GM19455 (cell line): ENCODE data around the gene TFAP2A.
A peak's percentile ranks its signal among the peaks of the same experiment; 100 is the strongest.

Experiments
- ATAC-seq: cut with Tn5 transposase; IDR thresholded peaks from one replicate; pipeline ENCODE4 v1.9.1; 2021; ENCODE audit not compliant: unreplicated experiment

The TFAP2A gene

DNA sequence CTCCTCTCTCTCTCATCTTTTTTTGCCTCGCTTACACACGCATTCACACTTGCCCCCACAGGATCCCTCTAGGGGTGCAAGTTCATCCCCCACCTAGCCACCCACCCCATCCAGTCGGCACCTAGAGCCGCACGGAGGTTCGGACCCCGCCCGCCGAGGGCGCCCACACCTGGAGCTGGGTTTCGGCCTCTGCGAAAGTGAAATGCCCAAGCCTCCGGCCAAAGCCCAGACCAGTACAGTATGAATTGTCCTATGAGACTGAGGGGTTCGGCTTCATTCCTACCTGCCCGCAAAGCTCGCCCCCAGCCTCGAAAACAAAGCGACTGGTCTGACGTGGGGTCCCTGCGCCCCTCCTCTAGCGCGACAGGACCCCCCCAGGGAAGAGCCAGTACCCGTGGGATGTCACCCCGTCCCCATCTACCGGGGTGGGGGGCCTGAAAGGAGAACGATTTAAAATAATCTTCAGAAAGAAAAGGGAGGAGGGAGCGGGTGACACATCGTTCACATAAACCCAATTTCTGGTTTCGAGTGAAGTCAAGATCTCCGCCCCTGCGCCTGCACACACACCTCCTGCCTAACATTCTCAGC lies 1.5 kb downstream of the TFAP2A start:
- no peak for ATAC-seq

DNA sequence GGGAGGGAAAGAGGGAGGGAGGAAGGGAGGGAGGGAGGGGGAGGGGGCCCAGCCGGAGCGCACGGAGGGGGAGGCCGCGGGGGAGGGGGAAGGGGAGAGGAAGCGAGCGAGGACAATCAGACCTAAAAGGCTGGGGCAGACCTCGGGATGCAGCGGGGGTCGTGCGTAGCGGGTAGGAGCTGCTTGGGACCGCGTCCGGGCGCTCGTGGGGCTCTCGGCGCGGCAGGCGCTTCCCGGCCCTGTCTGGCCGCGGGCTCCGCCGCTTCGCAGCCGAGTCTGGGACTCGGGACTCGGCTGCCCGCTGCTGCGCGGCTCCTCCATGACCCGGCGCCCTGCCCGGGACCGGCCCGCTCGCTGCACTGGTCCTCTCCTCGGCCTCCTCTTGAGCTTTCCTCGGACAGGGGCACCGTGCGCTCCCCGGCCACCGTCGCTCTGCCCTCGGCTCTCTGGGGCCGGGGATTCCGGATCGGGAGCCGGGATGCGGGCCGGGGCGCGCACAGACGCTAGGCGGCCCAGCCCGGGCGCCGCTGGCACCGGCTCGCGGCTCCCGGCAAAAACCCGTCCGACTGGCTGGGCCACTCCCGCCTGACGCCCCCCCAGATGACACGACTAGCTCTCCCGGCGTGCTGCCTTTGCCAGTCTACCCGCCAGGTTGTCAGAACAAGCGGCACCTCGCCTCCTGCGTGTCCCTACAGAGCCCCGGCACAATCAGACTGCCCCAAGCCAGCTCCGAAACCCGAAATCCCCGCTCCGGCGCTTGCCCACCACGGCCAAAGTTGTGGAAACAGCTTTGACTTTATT lies 2.2 kb downstream of the TFAP2A start:
- ATAC-seq: no peak

DNA sequence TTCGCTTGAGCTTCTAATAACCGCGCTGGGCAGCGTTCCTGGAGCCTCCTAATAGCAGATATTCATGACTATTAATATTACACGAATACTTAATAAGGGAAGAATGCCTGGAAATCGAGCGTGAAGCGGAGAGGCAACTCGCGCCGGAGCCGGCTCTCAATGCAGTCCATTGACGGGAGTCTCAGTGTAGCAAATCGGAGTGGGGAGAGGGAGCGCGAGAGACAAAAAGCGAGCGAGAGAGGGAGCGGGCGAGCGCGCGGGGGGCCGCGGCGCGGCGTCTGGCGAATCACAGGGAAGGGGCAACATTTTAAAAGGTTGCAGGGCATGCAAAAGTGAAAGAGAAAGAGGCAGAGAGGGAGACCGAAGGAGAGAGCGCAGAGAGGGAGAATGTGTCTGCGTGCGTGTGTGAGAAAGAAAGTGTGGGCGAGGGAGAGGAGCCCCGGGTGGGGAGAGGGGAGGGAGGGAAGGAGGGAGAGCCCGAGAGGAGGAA lies 2.9 kb downstream of the TFAP2A start:
- no peak for ATAC-seq

DNA sequence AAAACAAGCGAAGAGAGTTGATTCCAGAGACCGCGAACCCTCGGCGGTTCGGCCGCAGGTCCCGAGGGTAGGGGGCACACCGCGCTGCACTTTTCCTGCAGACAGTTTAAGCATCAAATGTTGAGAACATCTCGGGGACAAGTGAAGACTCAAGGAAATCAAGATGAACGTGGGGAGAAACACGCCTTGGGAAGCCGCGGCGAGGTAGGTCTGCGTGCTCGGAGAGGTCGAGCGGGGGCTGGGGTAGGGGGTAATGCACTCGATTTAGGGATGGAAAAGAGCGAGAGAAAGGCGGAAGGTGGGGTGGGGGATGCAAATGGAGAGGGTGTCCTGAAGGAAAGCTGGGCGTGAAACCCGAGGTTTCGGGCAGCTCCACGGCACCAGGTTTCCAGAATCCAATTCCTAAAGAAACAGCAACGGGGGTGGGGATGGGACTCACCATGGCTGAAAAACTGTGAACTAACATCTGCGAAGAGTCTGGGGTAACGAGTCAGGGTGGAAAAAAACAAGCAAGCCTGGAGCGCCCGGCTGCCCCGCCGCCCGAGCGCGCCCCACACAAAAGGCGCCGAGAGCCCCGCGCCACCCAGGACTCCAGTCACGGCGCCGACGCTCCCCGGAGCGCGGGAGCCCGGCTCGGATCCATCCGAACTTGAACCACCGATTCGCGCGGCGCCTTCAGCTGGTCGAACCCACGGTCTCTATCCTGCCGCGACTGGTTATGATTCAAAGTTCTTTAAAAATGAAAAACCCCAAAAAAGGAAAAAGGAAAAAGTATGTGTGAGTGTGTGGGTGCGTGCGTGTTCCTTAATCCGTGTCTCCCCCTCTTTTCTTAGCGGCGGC lies 3.5 kb downstream of the TFAP2A start:
- ATAC-seq: no peak

DNA sequence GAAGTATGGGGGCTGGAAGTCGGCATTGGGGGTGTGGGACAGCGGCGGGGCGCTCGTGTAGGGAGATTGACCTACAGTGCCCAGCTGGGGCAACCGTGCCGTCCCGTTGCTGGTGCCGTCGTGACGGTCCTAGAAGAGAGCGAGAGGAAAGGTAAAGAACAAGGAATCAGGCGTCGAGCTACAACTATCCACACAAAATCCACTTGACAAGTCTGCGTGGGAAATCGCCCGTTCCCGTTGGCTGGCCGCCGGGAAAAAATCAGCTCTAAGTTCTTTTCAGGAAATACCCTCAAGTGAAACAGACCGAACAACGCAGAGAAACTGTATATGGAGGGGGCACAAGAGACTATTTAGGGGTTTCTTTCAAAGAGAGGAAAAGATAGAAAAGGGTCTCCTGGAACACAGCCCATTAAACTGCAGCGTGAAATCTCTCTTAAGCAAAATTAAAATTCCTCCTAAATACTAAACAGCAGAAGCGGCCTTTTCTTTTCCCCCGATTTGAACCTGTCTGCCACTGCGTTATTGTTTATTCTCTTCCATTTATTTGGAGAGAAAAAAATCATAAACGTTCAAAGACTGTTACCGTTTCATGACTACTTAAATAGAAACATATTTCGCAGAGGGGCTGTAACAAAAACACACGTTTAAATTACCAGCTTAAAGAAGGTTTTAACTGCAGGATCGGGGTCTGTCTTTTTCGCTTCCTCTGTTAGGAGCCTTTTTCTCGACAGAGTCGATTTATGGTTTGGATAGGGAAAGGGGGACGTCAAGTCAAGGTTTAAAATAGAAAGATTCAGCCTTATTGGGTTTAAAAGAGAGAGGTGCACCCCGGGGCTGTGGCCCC lies 4.4 kb downstream of the TFAP2A start:
- no peak for ATAC-seq

DNA sequence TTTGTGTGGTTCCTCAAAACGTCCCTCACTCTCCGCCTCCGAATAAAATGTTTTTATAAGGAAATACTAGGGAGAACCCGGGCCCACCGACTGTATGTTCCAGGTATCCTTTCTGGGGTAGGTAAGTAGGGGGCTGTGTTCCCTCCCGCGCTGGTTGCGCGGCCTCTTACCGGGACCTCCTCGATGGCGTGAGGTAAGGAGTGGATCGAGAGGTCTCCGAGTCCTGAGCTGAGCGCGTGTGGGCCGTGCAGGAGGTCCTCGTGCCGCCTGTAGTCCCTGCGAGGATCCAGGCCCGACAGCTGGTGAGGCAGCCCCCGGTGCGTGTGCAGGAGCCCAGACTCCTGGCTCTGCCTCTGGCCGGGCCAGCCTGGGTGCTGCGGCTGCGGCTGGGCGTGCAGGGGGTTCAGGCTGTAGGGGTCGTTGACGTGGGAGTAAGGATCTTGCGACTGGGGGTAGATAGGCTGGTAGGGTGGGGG lies 5.1 kb downstream of the TFAP2A start:
- no peak for ATAC-seq

DNA sequence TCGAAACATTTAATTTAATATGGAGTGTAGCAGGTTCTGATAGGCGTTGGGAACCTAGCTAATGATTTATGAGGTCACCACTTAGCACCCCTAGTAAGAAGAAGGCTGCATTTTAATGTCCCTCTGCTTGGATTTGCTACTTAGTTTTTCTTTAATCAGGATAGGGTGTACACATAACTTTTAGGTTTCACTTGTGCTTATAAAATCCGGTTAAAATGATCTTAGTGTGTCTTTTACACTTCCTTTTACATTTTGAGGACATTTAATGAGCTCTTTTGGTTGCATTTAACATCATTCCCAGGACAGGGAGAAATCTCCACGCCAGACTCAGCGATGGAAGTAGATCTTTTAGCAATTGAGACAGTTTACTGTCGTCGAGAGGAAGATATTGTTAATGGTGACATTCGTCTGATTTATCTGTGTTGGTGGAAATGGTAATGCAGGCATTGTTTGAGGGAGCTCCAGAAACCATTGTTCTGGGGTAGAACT lies 5.6 kb downstream of the TFAP2A start:
- no peak for ATAC-seq

DNA sequence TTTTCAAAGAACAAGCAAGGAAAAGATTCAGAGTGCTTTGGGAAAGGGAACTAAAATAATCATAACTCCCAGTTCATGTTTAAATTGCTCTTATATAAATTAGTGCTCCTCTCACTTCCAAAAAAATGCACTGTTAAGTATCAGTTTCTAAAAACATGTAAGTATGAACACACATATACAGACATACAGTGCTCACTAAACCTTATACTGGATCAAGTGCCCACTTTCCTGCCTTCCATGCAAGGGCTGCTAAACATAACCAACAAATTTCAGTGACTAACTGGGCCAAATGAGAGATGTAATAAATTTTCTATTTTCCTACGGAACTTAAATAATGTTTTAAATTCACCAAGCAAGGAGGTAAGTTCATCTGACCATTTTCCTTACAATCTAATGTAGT lies 6.4 kb downstream of the TFAP2A start:
- ATAC-seq: no peak

DNA sequence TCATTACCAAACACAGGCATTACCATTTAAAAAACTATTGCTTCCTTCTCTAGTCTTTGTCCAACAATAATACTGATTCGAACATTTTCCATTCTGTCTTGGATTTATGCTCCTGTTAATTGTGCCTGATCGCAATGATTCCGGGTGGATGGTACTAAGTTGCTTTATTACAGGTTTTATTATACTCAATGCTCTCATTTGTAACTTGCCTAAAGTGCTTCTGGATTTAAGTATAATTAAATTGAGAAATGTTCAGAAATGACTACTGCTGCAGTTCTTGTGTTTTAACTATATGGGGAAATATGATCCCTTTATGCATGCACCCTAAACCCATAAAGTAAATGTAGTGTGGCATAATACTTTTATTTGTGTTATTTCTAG lies 7.2 kb downstream of the TFAP2A start:
- no peak for ATAC-seq

DNA sequence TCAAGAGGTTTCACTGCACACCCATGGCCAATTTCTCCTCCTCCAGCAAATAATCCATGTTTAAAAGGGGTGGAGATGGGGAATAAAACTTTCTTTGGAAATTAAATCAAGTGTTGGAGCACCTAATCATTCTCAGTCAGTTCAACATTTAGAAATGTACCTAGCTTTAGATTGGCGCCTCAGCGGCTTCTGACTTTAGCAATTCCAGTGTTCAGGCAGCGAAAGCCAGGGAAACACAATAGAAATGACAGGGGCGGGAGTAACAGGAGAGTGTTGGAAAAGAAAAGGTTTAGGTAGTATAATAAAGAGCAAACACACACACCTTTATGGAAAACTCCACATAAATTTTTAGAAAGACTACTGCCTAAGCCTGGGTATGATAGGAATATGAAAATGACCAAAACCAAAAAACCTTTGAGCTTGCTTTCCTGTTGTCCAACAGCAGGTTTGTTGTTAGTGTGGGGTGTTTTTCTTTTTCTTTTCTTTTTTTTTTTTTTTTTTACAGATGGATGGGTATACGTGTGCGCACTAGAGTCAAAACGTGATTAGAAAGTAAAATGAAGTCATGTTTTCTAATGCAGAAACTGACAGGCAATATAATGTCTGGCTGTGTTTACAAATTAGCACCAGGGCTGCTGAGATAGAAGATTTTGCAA lies 7.7 kb downstream of the TFAP2A start:
- ATAC-seq: no peak

DNA sequence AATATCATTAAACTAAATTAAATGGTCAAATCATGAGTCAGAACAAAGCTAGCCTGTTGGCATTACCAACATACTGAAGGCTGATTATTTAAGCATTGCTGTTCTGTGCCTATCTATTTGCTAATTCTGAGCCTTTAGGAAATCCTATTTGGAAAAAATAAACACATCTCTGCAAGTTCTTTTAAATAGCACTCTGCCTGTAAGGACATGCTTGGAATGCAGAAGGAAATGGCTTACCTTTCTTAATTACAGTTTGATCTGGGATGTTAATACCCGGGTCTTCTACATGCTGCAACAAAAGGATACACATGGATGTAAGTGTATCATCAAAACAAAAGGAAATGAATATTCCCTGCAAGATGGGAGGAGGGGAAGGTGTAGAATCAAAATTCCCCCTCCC lies 8.3 kb downstream of the TFAP2A start:
- ATAC-seq: no peak

DNA sequence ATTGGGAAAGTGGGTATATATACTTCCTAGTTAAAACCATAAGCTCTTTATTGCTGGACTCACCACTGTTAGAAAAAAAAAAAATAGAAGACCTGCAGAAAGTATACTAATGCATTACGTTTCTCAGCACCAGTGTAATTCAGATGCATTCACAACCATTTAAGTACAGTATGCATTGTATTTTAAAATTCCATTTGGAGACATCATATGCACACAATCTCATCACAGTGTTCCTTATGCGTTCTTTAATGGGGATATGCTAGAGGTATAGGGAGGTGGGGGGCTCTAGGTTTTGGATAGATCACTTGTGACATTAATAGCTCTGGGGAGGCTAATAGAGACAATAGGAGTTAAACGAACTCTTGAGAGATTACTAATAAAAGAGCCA lies 9.4 kb downstream of the TFAP2A start:
- ATAC-seq: no peak

DNA sequence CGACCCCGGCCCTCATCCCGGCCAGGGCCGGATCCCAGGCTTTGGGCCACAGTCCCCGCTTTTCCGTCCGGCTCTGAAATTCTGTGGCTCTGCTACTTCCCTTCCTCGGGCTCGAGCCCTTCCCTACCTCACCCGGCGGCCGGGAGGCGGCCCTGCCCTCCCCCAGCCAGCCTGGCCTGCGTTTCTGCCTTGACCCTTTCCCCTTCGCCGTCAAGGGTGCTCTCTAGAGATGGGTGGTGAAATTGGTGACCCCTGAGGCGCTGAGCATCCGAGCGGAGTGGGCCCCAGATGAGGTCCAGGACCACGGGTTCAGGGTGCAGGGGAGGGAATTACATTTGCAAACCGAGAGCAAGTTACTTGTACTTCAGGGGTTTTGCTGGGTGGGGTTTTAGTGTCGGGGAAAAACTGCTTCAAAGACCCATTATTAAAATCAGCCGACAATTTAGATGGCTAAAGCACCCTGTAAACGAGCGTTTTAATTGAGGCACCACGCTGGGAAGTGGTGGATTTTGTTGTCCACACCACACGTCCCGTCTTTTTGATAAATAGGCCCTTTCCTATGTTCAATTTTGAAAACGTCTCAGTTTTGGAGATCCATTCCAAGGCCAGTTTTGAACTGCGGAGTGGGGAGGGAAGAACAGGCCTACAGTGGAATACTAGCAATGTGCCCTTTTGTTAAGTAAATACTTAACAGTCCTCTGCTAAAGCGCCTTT lies 9.9 kb downstream of the TFAP2A start:
- no peak for ATAC-seq

DNA sequence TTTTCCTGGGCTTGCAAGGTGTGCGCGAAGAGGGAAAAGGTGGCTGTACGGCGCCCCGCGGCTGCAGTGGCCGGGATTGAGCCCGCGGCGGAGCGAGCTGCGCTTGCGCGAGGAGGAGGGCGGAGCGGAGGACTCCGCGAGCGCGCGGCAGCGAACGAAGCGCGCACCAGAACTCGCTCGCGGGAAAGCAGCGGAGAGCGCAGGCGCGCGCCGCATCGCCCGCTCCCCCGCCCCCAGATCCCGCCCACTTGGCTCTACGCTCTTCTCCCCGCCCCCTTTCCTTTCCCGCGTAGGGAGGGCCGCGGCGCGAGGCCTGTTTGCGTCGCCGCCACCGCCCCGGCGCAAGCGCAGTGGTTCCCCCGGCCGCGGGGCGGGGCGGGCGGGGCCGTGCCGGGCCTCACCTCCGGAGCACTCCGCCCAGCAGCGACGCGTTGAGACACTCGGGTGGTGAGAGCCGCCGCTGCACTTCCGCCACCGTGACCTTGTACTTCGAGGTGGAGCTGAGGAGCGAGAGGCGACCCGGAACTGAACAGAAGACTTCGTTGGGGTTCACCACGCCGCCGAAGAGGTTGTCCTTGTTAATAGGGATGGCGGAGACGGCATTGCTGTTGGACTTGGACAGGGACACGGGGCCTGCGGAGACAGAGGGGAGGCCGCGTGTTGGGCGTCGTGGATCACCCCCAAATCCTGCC lies 10.6 kb downstream of the TFAP2A start:
- peak; percentile 96 for ATAC-seq

DNA sequence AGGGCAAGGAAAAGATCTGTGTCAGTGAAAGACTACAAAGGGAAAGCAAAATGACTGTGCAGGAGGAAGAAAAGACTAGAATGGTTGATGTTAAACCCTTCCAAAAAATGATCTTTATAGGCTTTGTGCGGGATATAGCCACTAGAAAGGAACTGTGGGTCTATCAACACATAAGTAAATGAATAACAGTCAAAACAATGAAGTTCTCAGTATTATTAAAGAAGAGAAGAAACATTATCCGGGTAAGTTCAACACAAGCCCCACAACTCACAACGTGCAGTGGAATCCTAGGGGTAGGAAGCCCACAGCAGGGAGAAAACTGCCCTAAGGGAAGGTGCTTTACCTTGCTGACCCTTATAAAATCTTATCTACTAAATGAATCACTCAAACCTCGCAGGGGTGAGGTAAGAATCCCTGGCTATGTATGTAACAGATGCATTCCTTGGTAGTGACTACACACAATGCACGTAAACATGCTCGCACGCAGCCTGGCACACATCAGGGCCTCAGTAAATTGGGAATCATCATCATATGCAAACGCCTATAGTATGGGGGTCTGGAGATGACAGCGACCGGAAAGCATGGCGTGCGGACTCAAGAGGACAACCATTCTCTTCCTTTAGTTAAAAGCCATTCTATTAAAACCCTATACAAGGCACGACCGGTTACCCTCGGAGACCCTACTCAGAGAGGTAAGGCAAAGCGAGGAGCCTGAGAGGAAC lies 11.3 kb downstream of the TFAP2A start:
- ATAC-seq: peak; percentile 45

DNA sequence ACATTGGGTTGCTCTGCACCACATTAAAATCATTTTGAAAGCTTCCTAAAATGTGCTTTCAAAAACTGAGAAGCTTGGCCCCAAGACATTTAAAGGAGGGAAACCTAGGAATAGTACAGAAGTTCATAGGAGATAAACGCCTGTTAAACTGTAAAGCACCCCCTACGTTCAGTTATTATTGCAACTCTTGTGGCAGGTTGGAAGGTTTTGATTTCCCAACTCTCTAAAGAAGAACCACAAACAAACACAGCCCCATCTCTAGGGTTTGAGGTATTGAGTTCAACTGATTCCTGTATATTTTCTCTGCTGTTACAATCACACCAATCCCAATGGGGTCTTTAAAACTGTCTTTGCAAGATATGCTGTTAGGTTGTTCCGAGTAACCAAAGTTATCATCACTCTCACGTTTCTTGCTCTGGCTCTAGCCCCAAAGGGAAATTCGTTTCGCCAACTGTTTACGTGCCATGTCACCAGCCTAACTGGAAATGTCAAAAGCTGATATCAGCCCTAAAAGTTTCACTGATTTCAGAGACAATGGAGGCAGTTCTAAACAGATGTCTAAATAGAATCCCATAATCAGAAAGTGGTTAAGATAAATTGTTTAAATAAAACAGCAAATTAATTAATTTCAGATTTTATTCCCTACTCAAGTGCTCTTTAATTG lies 12.1 kb downstream of the TFAP2A start:
- ATAC-seq: no peak

DNA sequence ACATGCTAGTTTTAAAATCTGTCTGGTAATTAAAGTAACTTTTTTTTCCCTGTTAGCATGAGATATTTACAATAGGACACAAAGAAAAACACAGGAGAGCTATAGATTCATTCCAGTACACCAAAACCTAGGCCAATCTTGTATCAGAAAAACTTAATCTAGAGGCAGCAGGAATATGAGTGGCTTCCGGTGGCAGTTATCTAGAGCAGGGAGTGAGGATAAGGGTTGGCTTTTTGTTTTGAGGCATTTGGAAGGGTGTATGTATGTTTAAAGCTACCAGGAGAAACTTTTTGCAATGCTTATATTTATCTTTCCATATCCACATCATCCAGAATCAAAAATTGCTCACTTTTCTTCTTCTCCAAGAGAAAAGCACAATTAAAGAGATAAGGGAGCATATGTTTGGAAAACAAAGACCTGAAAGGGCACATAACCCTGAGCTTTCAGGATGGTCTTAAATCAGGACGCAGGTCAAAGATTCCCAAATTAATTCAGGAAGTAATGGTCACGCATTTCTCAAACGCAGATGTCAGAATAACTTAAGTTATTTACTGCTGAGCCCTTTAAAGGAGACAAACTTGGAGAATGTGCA lies 13.1 kb downstream of the TFAP2A start:
- no peak for ATAC-seq
